NCI-H446 (cell line): ENCODE results near the gene SMC4.
A peak's percentile ranks its signal among the peaks of the same experiment; 100 is the strongest.
"Not testable (repeated sequence)": the region's sequence is repeated elsewhere in the genome, so short reads cannot be mapped to it uniquely, and the experiment has no call there.

ENCODE experiments used
- DNase-seq, 2 experiments: peaks; one replicate each; lab custom pipeline; 2025; lab: John Stamatoyannopoulos, UW

Gene SMC4

GRCh38 chr3:160399125-160400029 lies at the start of gene SMC4, which contains the start of gene IFT80:
SMC4 (plus strand) TSS chr3:160399650; CDS start chr3:160400827, 1,177 bp downstream.
IFT80 (minus strand) TSS chr3:160399225; CDS start chr3:160384600, 14,625 bp downstream.
- peak; percentile 97 to 98 for DNase-seq

- DNase-seq, result no peak
These were observed 43.6 kb upstream of the SMC4 start for GRCh38 chr3:160355826-160356225.

GRCh38 chr3:160362896-160363295 lies 36.6 kb upstream of the SMC4 start:
- not testable (repeated sequence) for DNase-seq

GRCh38 chr3:160365869-160366522 lies 33.5 kb upstream of the SMC4 start:
- DNase-seq, result no peak

- no peak for DNase-seq
These were observed 30.6 kb upstream of the SMC4 start for GRCh38 chr3:160368804-160369203.

GRCh38 chr3:160369784-160370183 lies 29.7 kb upstream of the SMC4 start:
- no peak for DNase-seq

GRCh38 chr3:160370987-160371857 lies 28.2 kb upstream of the SMC4 start:
- no peak for DNase-seq

- DNase-seq, result no peak
These were observed 26.7 kb upstream of the SMC4 start for GRCh38 chr3:160372780-160373179.

GRCh38 chr3:160373655-160374054 lies 25.8 kb upstream of the SMC4 start:
- no peak for DNase-seq

GRCh38 chr3:160374472-160374871 lies 25.0 kb upstream of the SMC4 start:
- DNase-seq, result no peak

- no peak for DNase-seq
These were observed 24.5 kb upstream of the SMC4 start for GRCh38 chr3:160374925-160375324.

- DNase-seq, result peak in 1 of 2 experiments; percentile 77
These were observed 22.8 kb upstream of the SMC4 start for GRCh38 chr3:160376681-160377080.

GRCh38 chr3:160378331-160379109 lies 20.9 kb upstream of the SMC4 start:
- no peak for DNase-seq

- no peak for DNase-seq
These were observed 19.7 kb upstream of the SMC4 start for GRCh38 chr3:160379628-160380214.

GRCh38 chr3:160381470-160381869 lies 18.0 kb upstream of the SMC4 start:
- DNase-seq, result no peak

- no peak for DNase-seq
These were observed 14.7 kb upstream of the SMC4 start for GRCh38 chr3:160384639-160385318.

- DNase-seq, result no peak
These were observed 8.8 kb upstream of the SMC4 start for GRCh38 chr3:160390565-160391138.

GRCh38 chr3:160392798-160393197 lies 6.7 kb upstream of the SMC4 start:
- no peak for DNase-seq

GRCh38 chr3:160393346-160394008 lies 6.0 kb upstream of the SMC4 start:
- DNase-seq, result no peak
